ENCODE data around the gene CYRIA.

- TF ChIP-seq, protein P1, sequence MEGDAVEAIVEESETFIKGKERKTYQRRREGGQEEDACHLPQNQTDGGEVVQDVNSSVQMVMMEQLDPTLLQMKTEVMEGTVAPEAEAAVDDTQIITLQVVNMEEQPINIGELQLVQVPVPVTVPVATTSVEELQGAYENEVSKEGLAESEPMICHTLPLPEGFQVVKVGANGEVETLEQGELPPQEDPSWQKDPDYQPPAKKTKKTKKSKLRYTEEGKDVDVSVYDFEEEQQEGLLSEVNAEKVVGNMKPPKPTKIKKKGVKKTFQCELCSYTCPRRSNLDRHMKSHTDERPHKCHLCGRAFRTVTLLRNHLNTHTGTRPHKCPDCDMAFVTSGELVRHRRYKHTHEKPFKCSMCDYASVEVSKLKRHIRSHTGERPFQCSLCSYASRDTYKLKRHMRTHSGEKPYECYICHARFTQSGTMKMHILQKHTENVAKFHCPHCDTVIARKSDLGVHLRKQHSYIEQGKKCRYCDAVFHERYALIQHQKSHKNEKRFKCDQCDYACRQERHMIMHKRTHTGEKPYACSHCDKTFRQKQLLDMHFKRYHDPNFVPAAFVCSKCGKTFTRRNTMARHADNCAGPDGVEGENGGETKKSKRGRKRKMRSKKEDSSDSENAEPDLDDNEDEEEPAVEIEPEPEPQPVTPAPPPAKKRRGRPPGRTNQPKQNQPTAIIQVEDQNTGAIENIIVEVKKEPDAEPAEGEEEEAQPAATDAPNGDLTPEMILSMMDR (IDR thresholded peaks at IDR 0.05), result no peak
- TF ChIP-seq POLR2A (IDR thresholded peaks at IDR 0.05), result no peak
Observed at GRCh38 chr2:16644221-16644925, 21.3 kb downstream of the CYRIA start.

Data from testis (tissue), 2 donors.